Spinal cord (tissue), 10 donors: ENCODE measurements around the gene NYNRIN. TPM values are rescaled to one million over a fixed set of nuclear protein-coding genes. Genes with fewer than 3 reads are reported as not detected.

Experiments used
- DNase-seq, 6 donors: peaks; one replicate each; pipeline versions ENCODE4 v3.0.0 to v3.0.0-alpha.2; 2013 to 2015; ENCODE audit warnings: low spot score in 6 of 6, low read depth in 4 of 6
- H3K27ac ChIP-seq: one replicate; pipeline ENCODE4 v1.5.1; 2013; ENCODE audit warnings: low read depth, low read length, control low read depth
- H3K27me3 ChIP-seq: one replicate; pipeline ENCODE4 v1.6.1; 2013; ENCODE audit warnings: low read length; ENCODE audit not compliant: control insufficient read depth, insufficient read depth
- H3K36me3 ChIP-seq: one replicate; pipeline ENCODE4 v1.6.1; 2013; ENCODE audit warnings: low read length; ENCODE audit not compliant: control insufficient read depth, insufficient read depth
- H3K4me1 ChIP-seq: one replicate; pipeline ENCODE4 v1.6.1; 2013; ENCODE audit warnings: low read length; ENCODE audit not compliant: control insufficient read depth, insufficient read depth
- H3K4me3 ChIP-seq: one replicate; pipeline ENCODE4 v1.5.1; 2013; ENCODE audit warnings: low read depth, low read length, control low read depth
- H3K9me3 ChIP-seq: one replicate; pipeline ENCODE4 v1.6.1; 2013; ENCODE audit warnings: low read length; ENCODE audit not compliant: control insufficient read depth, insufficient read depth
- WGBS: methylation state at CpG from one replicate; pipeline ENCODE4 v1.1.5; 2013; ENCODE audit warnings: missing lambda C conversion rate; ENCODE audit not compliant: insufficient coverage; 5-methylcytosine and 5-hydroxymethylcytosine counted together
- polyA plus RNA-seq, 2 donors: library from polyadenylated mRNA; unstranded; fragments of 120-200 nt; gene quantifications; one replicate each; pipeline ENCODE4 v1.2.1, GENCODE V29; 2013; ENCODE audit not compliant: insufficient read length in 2 of 2
- total RNA-seq, 2 donors: library from RNA; depleted of rRNA in 1 of 2; stranded (reverse); fragments of 120-200 nt in 1 of 2; fragments of >200 nt in 1 of 2; gene quantifications; one replicate each; pipeline versions ENCODE4 v1.2.3 to v1.2.4, GENCODE V29; 2013 to 2014
- donor health status: healthy.

Gene NYNRIN
- total and polyA plus RNA-seq, 4 donors, result 14.8 to 37.4 (median 30.2) TPM

- H3K4me3 ChIP-seq, result no peak overlapping the region
- no peaks in the 10 kb centered on the region for H3K36me3 ChIP-seq
- peaks cover 3% of the 10 kb centered on the region for H3K27me3 ChIP-seq
- H3K9me3 ChIP-seq, result no peaks in the 10 kb centered on the region
- no peak overlapping the region for H3K27ac ChIP-seq
- WGBS, result 17% methylated on average over 1 of the region's 2 CpGs
- no peak for DNase-seq
- peaks cover 18% of the 10 kb centered on the region for H3K4me1 ChIP-seq
Measured at GRCh38 chr14:24362241-24362960, 36.4 kb upstream of the NYNRIN start.

GRCh38 chr14:24363401-24363800, 35.4 kb upstream of the NYNRIN start:
- Histone ChIP-seq H3K27me3 (peaks cover 3% of the 10 kb centered on the region), H3K36me3 (no peaks in the 10 kb centered on the region), H3K4me3 (no peak overlapping the region), H3K4me1 (peaks cover 28% of the 10 kb centered on the region), H3K27ac (no peak overlapping the region), H3K9me3 (no peaks in the 10 kb centered on the region)
- no peak for DNase-seq
- WGBS, result 75% methylated on average over 3 of the region's 5 CpGs

- no peak overlapping the region for H3K4me3 ChIP-seq
- no peaks in the 10 kb centered on the region for H3K9me3 ChIP-seq
- peaks cover 40% of the 10 kb centered on the region for H3K4me1 ChIP-seq
- no CpG with 5 or more reads among the region's 1 CpG for WGBS
- peaks cover 5% of the 10 kb centered on the region for H3K36me3 ChIP-seq
- no peak for DNase-seq
- peaks cover 3% of the 10 kb centered on the region for H3K27me3 ChIP-seq
- no peak overlapping the region for H3K27ac ChIP-seq
Measured at GRCh38 chr14:24364841-24365240, 34.0 kb upstream of the NYNRIN start.

GRCh38 chr14:24365600-24366412, 33.0 kb upstream of the NYNRIN start:
- WGBS, result 9% methylated on average over 20 of the region's 28 CpGs
- peak; percentile 28 to 90 (median 50) for DNase-seq
- H3K27me3 ChIP-seq, result no peaks in the 10 kb centered on the region
- peak overlapping the region; percentile 57 for H3K4me3 ChIP-seq
- H3K27ac ChIP-seq, result peak overlapping the region; percentile 98
- peaks cover 10% of the 10 kb centered on the region for H3K36me3 ChIP-seq
- H3K4me1 ChIP-seq, result peaks cover 47% of the 10 kb centered on the region
- H3K9me3 ChIP-seq, result no peaks in the 10 kb centered on the region

- peak in 1 of 6 donors; percentile 33 for DNase-seq
- H3K36me3 ChIP-seq, result peaks cover 10% of the 10 kb centered on the region
- WGBS, result no CpG with 5 or more reads among the region's 16 CpGs
- peaks cover 47% of the 10 kb centered on the region for H3K4me1 ChIP-seq
- H3K9me3 ChIP-seq, result no peaks in the 10 kb centered on the region
- H3K27me3 ChIP-seq, result no peaks in the 10 kb centered on the region
- H3K27ac ChIP-seq, result peak overlapping the region; percentile 98
- H3K4me3 ChIP-seq, result peak overlapping the region; percentile 57
Measured at GRCh38 chr14:24366413-24366720, 32.4 kb upstream of the NYNRIN start.

GRCh38 chr14:24366721-24367513, 31.9 kb upstream of the NYNRIN start:
- H3K27me3 ChIP-seq, result no peaks in the 10 kb centered on the region
- no peaks in the 10 kb centered on the region for H3K9me3 ChIP-seq
- H3K4me1 ChIP-seq, result peaks cover 47% of the 10 kb centered on the region
- under 1% methylated on average over 23 of the region's 40 CpGs for WGBS
- peak overlapping the region; percentile 98 for H3K27ac ChIP-seq
- peak overlapping the region; percentile 57 for H3K4me3 ChIP-seq
- peak; percentile 70 to 97 (median 82) for DNase-seq
- peaks cover 10% of the 10 kb centered on the region for H3K36me3 ChIP-seq

GRCh38 chr14:24367514-24368211, 31.1 kb upstream of the NYNRIN start, which contains the start of gene NFATC4:
NFATC4 (plus strand) TSS chr14:24368184; CDS start chr14:24368341, 157 bp downstream.
- peak within 1 kb of the TSS; percentile 98 for H3K27ac ChIP-seq
- H3K27me3 ChIP-seq, result no peaks in the 10 kb centered on the region
- peaks cover 14% of the 10 kb centered on the region for H3K36me3 ChIP-seq
- 3% methylated on average over 10 of the region's 21 CpGs for WGBS
- peak in 5 of 6 donors; percentile 46 to 93 (median 60) for DNase-seq
- H3K9me3 ChIP-seq, result no peaks in the 10 kb centered on the region
- H3K4me1 ChIP-seq, result peaks cover 52% of the 10 kb centered on the region
- H3K4me3 ChIP-seq, result peak within 1 kb of the TSS; percentile 66

- H3K4me3 ChIP-seq, result peak overlapping the region; percentile 66
- no peak for DNase-seq
- H3K27me3 ChIP-seq, result no peaks in the 10 kb centered on the region
- peaks cover 14% of the 10 kb centered on the region for H3K36me3 ChIP-seq
- H3K27ac ChIP-seq, result peak overlapping the region; percentile 98
- no peaks in the 10 kb centered on the region for H3K9me3 ChIP-seq
- H3K4me1 ChIP-seq, result peaks cover 53% of the 10 kb centered on the region
- WGBS, result 0% methylated on average over 8 of the region's 15 CpGs
Measured at GRCh38 chr14:24368212-24368561, 30.6 kb upstream of the NYNRIN start.
